ENCODE data around the gene VTI1B.
A peak's percentile ranks its signal among the peaks of the same experiment; 100 is the strongest.

Gene VTI1B

DNA sequence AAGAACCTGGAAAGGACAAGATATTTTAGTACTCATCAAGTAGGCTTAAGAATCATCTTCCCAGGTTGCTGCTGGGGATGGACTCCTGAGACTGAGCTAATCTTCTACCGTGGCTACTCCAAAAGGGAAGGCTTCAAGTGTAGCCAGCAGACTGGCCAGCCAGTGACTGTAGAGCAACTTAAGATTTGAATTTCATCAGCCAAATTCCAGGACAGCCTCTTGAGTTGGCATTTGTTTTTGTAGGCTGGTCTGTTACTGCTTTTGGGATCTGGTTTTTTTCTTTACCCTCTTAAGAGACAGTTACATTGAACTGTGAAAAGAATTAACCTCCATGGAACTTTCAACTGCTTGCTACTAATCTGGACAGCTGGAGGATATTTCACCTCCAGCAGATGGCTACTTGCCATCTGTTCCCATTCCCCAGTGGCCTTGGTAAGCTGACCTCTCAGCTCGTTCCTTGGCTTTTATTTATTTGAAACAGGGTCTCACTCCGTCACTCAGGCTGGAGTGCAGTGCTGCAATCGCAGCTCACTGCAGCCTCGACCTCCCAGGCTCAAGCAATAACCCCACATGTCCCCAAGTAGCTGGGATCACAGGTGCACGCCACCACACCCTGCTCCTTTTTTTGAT, 20.7 kb downstream of the VTI1B start:
- DNase-seq = no peak

DNA sequence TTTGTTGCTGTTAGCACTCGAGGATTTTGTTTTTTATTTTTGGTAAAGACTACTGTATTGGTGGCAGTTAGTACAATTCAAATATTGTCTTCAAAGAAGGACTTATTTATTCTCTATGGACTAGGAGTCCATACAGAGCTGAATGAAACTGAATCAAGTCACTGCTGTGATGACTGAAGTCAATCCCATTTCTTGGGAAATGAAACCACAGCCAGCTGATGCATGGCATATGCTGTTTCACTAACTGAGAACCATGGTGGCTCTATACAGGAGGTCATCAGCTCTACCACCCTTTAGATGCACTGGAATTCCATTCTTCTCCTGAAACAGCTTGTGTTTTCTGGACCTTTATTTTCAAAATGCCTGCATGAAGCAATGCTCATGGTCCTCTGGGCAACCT, 22.2 kb downstream of the VTI1B start:
- TF ChIP-seq GATA1 (IDR thresholded peaks at IDR 0.05; ENCODE audit: low read depth, low read length) = no peak
- no peak for TF ChIP-seq POLR2A (IDR thresholded peaks at IDR 0.05; ENCODE audit: low read length)
- no peak for DNase-seq

More for the DNA sequence above, 20.7 kb downstream of the VTI1B start:
- TF ChIP-seq POLR2A (IDR thresholded peaks at IDR 0.05; ENCODE audit: low read length) (no peak), GATA1 (IDR thresholded peaks at IDR 0.05; ENCODE audit: low read depth, low read length) (no peak)

DNA sequence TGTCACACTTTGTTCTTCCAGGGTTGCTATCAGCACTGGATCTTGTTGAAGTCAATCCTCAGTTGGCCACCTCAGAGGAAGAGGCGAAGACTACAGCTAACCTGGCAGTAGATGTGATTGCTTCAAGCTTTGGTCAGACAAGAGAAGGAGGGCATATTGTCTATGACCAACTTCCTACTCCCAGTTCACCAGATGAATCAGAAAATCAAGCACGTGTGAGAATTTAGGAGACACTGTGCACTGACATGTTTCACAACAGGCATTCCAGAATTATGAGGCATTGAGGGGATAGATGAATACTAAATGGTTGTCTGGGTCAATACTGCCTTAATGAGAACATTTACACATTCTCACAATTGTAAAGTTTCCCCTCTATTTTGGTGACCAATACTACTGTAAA, 23.7 kb downstream of the VTI1B start:
- DNase-seq = no peak
- no peak for TF ChIP-seq POLR2A (IDR thresholded peaks at IDR 0.05; ENCODE audit: low read length)
- no peak for TF ChIP-seq GATA1 (IDR thresholded peaks at IDR 0.05; ENCODE audit: low read depth, low read length)

DNA sequence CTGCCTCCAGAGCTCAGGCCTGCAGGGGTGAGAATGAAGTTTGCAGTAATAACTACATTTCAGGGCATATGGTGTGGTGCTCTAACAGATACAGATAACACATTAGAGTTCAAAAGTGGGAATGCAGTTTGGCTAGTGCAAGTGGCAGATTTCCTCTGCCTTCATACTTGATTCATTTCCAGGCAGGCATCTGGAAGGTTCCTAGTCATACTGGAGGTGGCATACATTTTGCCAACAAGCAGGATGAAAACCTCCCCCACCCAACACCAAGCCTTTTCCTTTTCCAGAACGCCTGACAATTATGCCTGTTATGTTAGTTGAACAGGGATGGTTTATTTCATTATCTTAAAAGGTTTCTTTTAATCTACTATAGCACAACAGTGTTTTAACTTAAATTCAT, 24.3 kb downstream of the VTI1B start:
- no peak for DNase-seq
- TF ChIP-seq GATA1 (IDR thresholded peaks at IDR 0.05; ENCODE audit: low read depth, low read length) (no peak), POLR2A (IDR thresholded peaks at IDR 0.05; ENCODE audit: low read length) (no peak)

DNA sequence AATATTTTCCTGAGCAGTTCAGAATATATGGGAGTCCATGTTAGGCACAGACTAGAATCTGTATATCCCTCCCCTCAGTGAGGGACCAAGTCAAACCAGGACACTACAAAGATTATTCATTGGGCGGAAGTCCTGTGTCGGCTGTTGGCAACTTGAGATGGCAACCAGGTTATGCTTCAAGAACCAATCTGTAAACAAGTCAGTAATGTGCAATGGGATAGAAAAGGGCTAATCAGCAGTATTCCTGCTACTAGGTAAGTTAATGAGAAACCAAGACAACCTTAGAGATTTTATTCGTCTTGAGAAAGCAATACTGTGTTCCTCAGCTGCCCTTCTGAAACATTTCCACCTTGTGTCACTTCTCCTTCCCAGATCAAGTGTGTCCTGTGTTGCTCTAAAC, 28.3 kb downstream of the VTI1B start:
- TF ChIP-seq GATA1 (IDR thresholded peaks at IDR 0.05; ENCODE audit: low read depth, low read length) = no peak
- no peak for TF ChIP-seq POLR2A (IDR thresholded peaks at IDR 0.05; ENCODE audit: low read length)
- no peak for DNase-seq

DNA sequence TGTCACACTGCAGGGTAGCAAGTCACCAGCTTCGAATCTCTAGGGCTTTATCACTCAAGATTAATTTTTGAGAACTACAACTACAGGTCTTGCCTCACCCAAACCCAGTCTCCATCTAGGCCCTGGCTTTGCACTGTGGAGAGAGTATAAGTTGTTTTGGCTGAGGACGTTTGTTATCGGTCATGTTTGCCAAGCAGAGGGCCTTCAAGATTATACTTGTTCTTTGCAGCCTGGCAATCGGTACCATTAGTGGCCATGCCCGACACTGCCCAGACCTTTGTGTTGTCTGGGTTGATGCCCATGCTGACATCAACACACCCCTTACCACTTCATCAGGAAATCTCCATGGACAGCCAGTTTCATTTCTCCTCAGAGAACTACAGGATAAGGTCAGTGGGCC, 29.0 kb downstream of the VTI1B start:
- TF ChIP-seq POLR2A (IDR thresholded peaks at IDR 0.05; ENCODE audit: low read length) (no peak), GATA1 (IDR thresholded peaks at IDR 0.05; ENCODE audit: low read depth, low read length) (no peak)
- DNase-seq = no peak

- DNase-seq = no peak
- TF ChIP-seq GATA1 (IDR thresholded peaks at IDR 0.05; ENCODE audit: low read depth, low read length) = no peak
- TF ChIP-seq POLR2A (IDR thresholded peaks at IDR 0.05; ENCODE audit: low read length) = no peak
Measured at GRCh38 chr14:67644428-67644827, 30.0 kb downstream of the VTI1B start.

- DNase-seq = peak; percentile 23 to 51
- TF ChIP-seq GATA1 (IDR thresholded peaks at IDR 0.05; ENCODE audit: low read depth, low read length) (no peak), POLR2A (IDR thresholded peaks at IDR 0.05; ENCODE audit: low read length) (no peak)
Measured at GRCh38 chr14:67643713-67644112, 30.7 kb downstream of the VTI1B start.

DNA sequence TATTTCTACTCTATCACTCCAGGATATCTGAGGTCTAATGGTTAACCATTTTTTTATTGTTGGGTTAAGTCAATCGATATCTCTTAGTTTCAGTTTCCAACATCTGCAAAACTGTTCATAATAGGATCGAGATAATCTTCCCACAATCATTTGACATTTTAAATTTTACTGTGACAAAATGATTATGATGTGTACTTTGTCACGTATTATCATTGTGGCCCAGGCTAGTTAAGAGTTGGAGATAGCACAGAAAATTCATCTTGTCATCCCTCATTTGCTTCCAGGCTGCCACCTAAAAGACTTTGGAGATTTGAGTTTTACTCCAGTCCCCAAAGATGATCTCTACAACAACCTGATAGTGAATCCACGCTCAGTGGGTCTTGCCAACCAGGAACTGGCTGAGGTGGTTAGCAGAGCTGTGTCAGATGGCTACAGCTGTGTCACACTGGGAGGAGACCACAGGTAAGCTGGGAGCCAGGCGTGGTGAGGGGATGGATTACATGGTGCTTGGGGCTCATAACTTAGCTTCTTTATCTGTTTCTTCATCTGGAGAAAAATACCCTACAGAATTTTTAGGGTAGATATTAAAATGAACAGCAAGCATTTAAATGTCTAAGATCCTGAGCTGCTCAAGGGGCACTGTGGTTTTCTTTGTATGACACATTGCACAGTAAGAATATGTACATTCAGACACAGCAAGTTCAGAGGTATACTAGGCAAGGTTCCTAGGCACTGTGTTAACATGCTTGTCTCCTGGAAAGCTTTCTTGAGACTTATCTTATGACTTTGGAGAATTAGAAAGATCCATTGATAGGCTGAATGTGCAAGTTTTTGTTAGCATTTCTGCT, 32.3 kb downstream of the VTI1B start:
- TF ChIP-seq POLR2A (IDR thresholded peaks at IDR 0.05; ENCODE audit: low read length) (no peak), GATA1 (IDR thresholded peaks at IDR 0.05; ENCODE audit: low read depth, low read length) (no peak)
- peak; percentile 76 to 87 for DNase-seq

- TF ChIP-seq POLR2A (IDR thresholded peaks at IDR 0.05; ENCODE audit: low read length) (no peak), GATA1 (IDR thresholded peaks at IDR 0.05; ENCODE audit: low read depth, low read length) (no peak)
- no peak for DNase-seq
Measured at GRCh38 chr14:67641480-67641879, 33.0 kb downstream of the VTI1B start.

GRCh38 chr14:67638642-67639041, 35.8 kb downstream of the VTI1B start:
- DNase-seq = no peak
- no peak for TF ChIP-seq POLR2A (IDR thresholded peaks at IDR 0.05; ENCODE audit: low read length)
- TF ChIP-seq GATA1 (IDR thresholded peaks at IDR 0.05; ENCODE audit: low read depth, low read length) = no peak

GRCh38 chr14:67636361-67636919, 38.0 kb downstream of the VTI1B start:
- TF ChIP-seq POLR2A (IDR thresholded peaks at IDR 0.05; ENCODE audit: low read length) (peak; percentile 56), GATA1 (IDR thresholded peaks at IDR 0.05; ENCODE audit: low read depth, low read length) (no peak)
- DNase-seq = peak; percentile 95 to 96

- no peak for DNase-seq
- no peak for TF ChIP-seq POLR2A (IDR thresholded peaks at IDR 0.05; ENCODE audit: low read length)
- no peak for TF ChIP-seq GATA1 (IDR thresholded peaks at IDR 0.05; ENCODE audit: low read depth, low read length)
Measured at GRCh38 chr14:67633451-67634147, 40.8 kb downstream of the VTI1B start.

DNA sequence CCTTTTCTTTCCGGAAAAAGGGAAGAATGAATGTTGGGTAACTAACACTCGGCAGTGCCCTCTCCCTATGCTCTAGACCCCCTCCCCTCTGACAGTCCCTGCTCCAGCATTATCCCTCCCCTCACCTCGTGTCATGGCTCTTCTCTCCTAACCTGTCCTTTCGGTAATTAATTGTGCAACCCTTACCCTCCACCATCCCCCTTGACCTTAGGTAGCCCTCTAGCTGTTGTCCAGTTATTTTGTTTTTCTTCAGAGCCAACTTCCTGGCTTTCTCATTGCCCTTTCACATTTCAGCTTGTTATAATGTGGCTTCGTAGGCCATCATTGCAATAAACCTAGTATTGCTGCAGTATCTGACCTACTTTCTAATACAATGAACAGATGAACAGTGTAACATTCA, 43.5 kb downstream of the VTI1B start:
- no peak for DNase-seq
- TF ChIP-seq GATA1 (IDR thresholded peaks at IDR 0.05; ENCODE audit: low read depth, low read length) = no peak
- TF ChIP-seq POLR2A (IDR thresholded peaks at IDR 0.05; ENCODE audit: low read length) = no peak

All from erythroblast (primary cell).